ENCODE measurements around the gene MIAT.

MIAT gene

GRCh38 chr22:26648011-26648497 lies 9.3 kb upstream of the MIAT start:
- peak overlapping the region in 1 of 2 donors; percentile 14 for H3K4me3 ChIP-seq (ENCODE audit: low read length in 2 of 2)
- no CpG with 5 or more reads among the region's 17 CpGs for WGBS, 2 donors (ENCODE audit: extremely low coverage in 2 of 2, insufficient read length in 2 of 2, insufficient replicate concordance in 1 of 2)
- peak; percentile 81 for DNase-seq (ENCODE audit: low spot score)

GRCh38 chr22:26648528-26649388 lies 8.6 kb upstream of the MIAT start:
- H3K79me1 ChIP-seq (ENCODE audit: low read depth, low read length), result peaks cover 1% of the 10 kb centered on the region
- no peak overlapping the region for H3K4me2 ChIP-seq (ENCODE audit: insufficient read depth, low read length, poor library complexity, severe bottlenecking)
- peaks cover 0 to 14% (median 0%) of the 10 kb centered on the region in 3 experiments for H3K27me3 ChIP-seq (ENCODE audit: control insufficient read depth in 3 of 3, insufficient read depth in 3 of 3, low read depth in 1 of 3, low read length in 3 of 3)
- H3K23ac ChIP-seq (ENCODE audit: low read depth, low read length, poor library complexity), result no peak overlapping the region
- H2BK5ac ChIP-seq (ENCODE audit: low read length), result no peak overlapping the region
- no peak overlapping the region for H3K27ac ChIP-seq (replicated peaks; ENCODE audit: low read length)
- H3K4ac ChIP-seq (ENCODE audit: low read length), result no peak overlapping the region
- H2BK12ac ChIP-seq (ENCODE audit: low read length), result no peak overlapping the region
- H3K14ac ChIP-seq (ENCODE audit: low read length), result no peak overlapping the region
- H3K9me3 ChIP-seq (replicated peaks in 1 of 2; ENCODE audit: control insufficient read depth in 2 of 2, insufficient read depth in 1 of 2, low read depth in 1 of 2, low read length in 2 of 2), result no peaks in the 10 kb centered on the region
- no peak overlapping the region for H4K8ac ChIP-seq (ENCODE audit: low read depth, low read length)
- H4K91ac ChIP-seq (ENCODE audit: low read depth, low read length, poor library complexity), result no peak overlapping the region
- no peak overlapping the region for H2BK120ac ChIP-seq (ENCODE audit: low read depth, low read length)
- WGBS, 2 donors (ENCODE audit: extremely low coverage in 2 of 2, insufficient read length in 2 of 2, insufficient replicate concordance in 1 of 2), result no CpG with 5 or more reads among the region's 6 CpGs
- H3K4me1 ChIP-seq (ENCODE audit: control insufficient read depth in 2 of 2, insufficient read depth in 1 of 2, low read depth in 1 of 2, low read length in 2 of 2), result peaks cover 30 to 57% of the 10 kb centered on the region in 2 donors
- no peak overlapping the region for H3K18ac ChIP-seq (ENCODE audit: low read length)
- H2BK15ac ChIP-seq (ENCODE audit: low read length), result no peak overlapping the region
- H2AK5ac ChIP-seq (ENCODE audit: low read depth, low read length), result no peak overlapping the region
- H3K36me3 ChIP-seq (replicated peaks in 1 of 2; ENCODE audit: control insufficient read depth in 2 of 2, insufficient read depth in 2 of 2, low read length in 2 of 2), result no peaks in the 10 kb centered on the region
- H3K4me3 ChIP-seq (ENCODE audit: low read length in 2 of 2), result no peak overlapping the region
- no peak overlapping the region for H3K9ac ChIP-seq (ENCODE audit: low read depth, low read length, poor library complexity)
- no peak overlapping the region for H2AFZ ChIP-seq (ENCODE audit: low read length)
- DNase-seq (ENCODE audit: low spot score), result no peak

More at GRCh38 chr22:26648011-26648497, 9.3 kb upstream of the MIAT start:
- Histone ChIP-seq H3K23ac (ENCODE audit: low read depth, low read length, poor library complexity) (no peak overlapping the region), H3K14ac (ENCODE audit: low read length) (no peak overlapping the region), H3K27ac (replicated peaks; ENCODE audit: low read length) (no peak overlapping the region), H3K79me1 (ENCODE audit: low read depth, low read length) (peaks cover 1% of the 10 kb centered on the region), H3K4me2 (ENCODE audit: insufficient read depth, low read length, poor library complexity, severe bottlenecking) (peak overlapping the region; percentile 48), H4K91ac (ENCODE audit: low read depth, low read length, poor library complexity) (no peak overlapping the region), H3K36me3 (replicated peaks in 1 of 2; ENCODE audit: control insufficient read depth in 2 of 2, insufficient read depth in 2 of 2, low read length in 2 of 2) (no peaks in the 10 kb centered on the region), H3K27me3 (ENCODE audit: control insufficient read depth in 3 of 3, insufficient read depth in 3 of 3, low read depth in 1 of 3, low read length in 3 of 3) (peaks cover 0 to 12% (median 0%) of the 10 kb centered on the region in 3 experiments), H3K9ac (ENCODE audit: low read depth, low read length, poor library complexity) (peak overlapping the region; percentile 5), H3K4me1 (ENCODE audit: control insufficient read depth in 2 of 2, insufficient read depth in 1 of 2, low read depth in 1 of 2, low read length in 2 of 2) (peaks cover 30 to 64% of the 10 kb centered on the region in 2 donors), H2BK120ac (ENCODE audit: low read depth, low read length) (no peak overlapping the region), H2AFZ (ENCODE audit: low read length) (peak overlapping the region; percentile 65), H2AK5ac (ENCODE audit: low read depth, low read length) (peak overlapping the region; percentile 4), H2BK15ac (ENCODE audit: low read length) (peak overlapping the region; percentile 78), H3K18ac (ENCODE audit: low read length) (peak overlapping the region; percentile 94), H2BK5ac (ENCODE audit: low read length) (no peak overlapping the region), H2BK12ac (ENCODE audit: low read length) (no peak overlapping the region), H3K4ac (ENCODE audit: low read length) (no peak overlapping the region), H3K9me3 (replicated peaks in 1 of 2; ENCODE audit: control insufficient read depth in 2 of 2, insufficient read depth in 1 of 2, low read depth in 1 of 2, low read length in 2 of 2) (no peaks in the 10 kb centered on the region), H4K8ac (ENCODE audit: low read depth, low read length) (no peak overlapping the region)

- H3K4ac ChIP-seq (ENCODE audit: low read length), result no peak overlapping the region
- H3K18ac ChIP-seq (ENCODE audit: low read length), result peak overlapping the region; percentile 29
- no peak overlapping the region for H3K4me2 ChIP-seq (ENCODE audit: insufficient read depth, low read length, poor library complexity, severe bottlenecking)
- no peak overlapping the region for H2BK15ac ChIP-seq (ENCODE audit: low read length)
- peaks cover 0 to 14% (median 0%) of the 10 kb centered on the region in 3 experiments for H3K27me3 ChIP-seq (ENCODE audit: control insufficient read depth in 3 of 3, insufficient read depth in 3 of 3, low read depth in 1 of 3, low read length in 3 of 3)
- H2AK5ac ChIP-seq (ENCODE audit: low read depth, low read length), result peak overlapping the region; percentile 70
- no peak overlapping the region for H2AFZ ChIP-seq (ENCODE audit: low read length)
- H4K91ac ChIP-seq (ENCODE audit: low read depth, low read length, poor library complexity), result no peak overlapping the region
- no CpG with 5 or more reads among the region's 6 CpGs for WGBS, 2 donors (ENCODE audit: extremely low coverage in 2 of 2, insufficient read length in 2 of 2, insufficient replicate concordance in 1 of 2)
- peaks cover 1% of the 10 kb centered on the region for H3K79me1 ChIP-seq (ENCODE audit: low read depth, low read length)
- H2BK120ac ChIP-seq (ENCODE audit: low read depth, low read length), result no peak overlapping the region
- H3K36me3 ChIP-seq (replicated peaks in 1 of 2; ENCODE audit: control insufficient read depth in 2 of 2, insufficient read depth in 2 of 2, low read length in 2 of 2), result no peaks in the 10 kb centered on the region
- no peaks in the 10 kb centered on the region for H3K9me3 ChIP-seq (replicated peaks in 1 of 2; ENCODE audit: control insufficient read depth in 2 of 2, insufficient read depth in 1 of 2, low read depth in 1 of 2, low read length in 2 of 2)
- peaks cover 22 to 40% of the 10 kb centered on the region in 2 donors for H3K4me1 ChIP-seq (ENCODE audit: control insufficient read depth in 2 of 2, insufficient read depth in 1 of 2, low read depth in 1 of 2, low read length in 2 of 2)
- no peak overlapping the region for H3K14ac ChIP-seq (ENCODE audit: low read length)
- no peak overlapping the region for H2BK12ac ChIP-seq (ENCODE audit: low read length)
- H3K23ac ChIP-seq (ENCODE audit: low read depth, low read length, poor library complexity), result no peak overlapping the region
- no peak overlapping the region for H4K8ac ChIP-seq (ENCODE audit: low read depth, low read length)
- H2BK5ac ChIP-seq (ENCODE audit: low read length), result no peak overlapping the region
- DNase-seq (ENCODE audit: low spot score), result no peak
- H3K27ac ChIP-seq (replicated peaks; ENCODE audit: low read length), result no peak overlapping the region
- H3K9ac ChIP-seq (ENCODE audit: low read depth, low read length, poor library complexity), result no peak overlapping the region
- no peak overlapping the region for H3K4me3 ChIP-seq (ENCODE audit: low read length in 2 of 2)
These were observed 6.5 kb upstream of the MIAT start for GRCh38 chr22:26650722-26651421.

GRCh38 chr22:26651815-26652214 lies 5.6 kb upstream of the MIAT start:
- no peak overlapping the region for H3K18ac ChIP-seq (ENCODE audit: low read length)
- no peak for DNase-seq (ENCODE audit: low spot score)
- no peak overlapping the region for H4K8ac ChIP-seq (ENCODE audit: low read depth, low read length)
- H3K9me3 ChIP-seq (replicated peaks in 1 of 2; ENCODE audit: control insufficient read depth in 2 of 2, insufficient read depth in 1 of 2, low read depth in 1 of 2, low read length in 2 of 2), result no peaks in the 10 kb centered on the region
- no peak overlapping the region for H3K4me2 ChIP-seq (ENCODE audit: insufficient read depth, low read length, poor library complexity, severe bottlenecking)
- H2BK120ac ChIP-seq (ENCODE audit: low read depth, low read length), result no peak overlapping the region
- H3K27me3 ChIP-seq (ENCODE audit: control insufficient read depth in 3 of 3, insufficient read depth in 3 of 3, low read depth in 1 of 3, low read length in 3 of 3), result peaks cover 0 to 12% (median 0%) of the 10 kb centered on the region in 3 experiments
- H3K23ac ChIP-seq (ENCODE audit: low read depth, low read length, poor library complexity), result no peak overlapping the region
- no peak overlapping the region for H2BK5ac ChIP-seq (ENCODE audit: low read length)
- peak overlapping the region; percentile 54 for H2BK15ac ChIP-seq (ENCODE audit: low read length)
- H2AFZ ChIP-seq (ENCODE audit: low read length), result no peak overlapping the region
- no peak overlapping the region for H2BK12ac ChIP-seq (ENCODE audit: low read length)
- WGBS, 2 donors (ENCODE audit: extremely low coverage in 2 of 2, insufficient read length in 2 of 2, insufficient replicate concordance in 1 of 2), result no CpG with 5 or more reads among the region's 10 CpGs
- no peak overlapping the region for H3K9ac ChIP-seq (ENCODE audit: low read depth, low read length, poor library complexity)
- H3K4me1 ChIP-seq (ENCODE audit: control insufficient read depth in 2 of 2, insufficient read depth in 1 of 2, low read depth in 1 of 2, low read length in 2 of 2), result peaks cover 17 to 31% of the 10 kb centered on the region in 2 donors
- H4K91ac ChIP-seq (ENCODE audit: low read depth, low read length, poor library complexity), result no peak overlapping the region
- H3K4ac ChIP-seq (ENCODE audit: low read length), result no peak overlapping the region
- no peak overlapping the region for H3K4me3 ChIP-seq (ENCODE audit: low read length in 2 of 2)
- H3K14ac ChIP-seq (ENCODE audit: low read length), result no peak overlapping the region
- no peak overlapping the region for H2AK5ac ChIP-seq (ENCODE audit: low read depth, low read length)
- no peak overlapping the region for H3K27ac ChIP-seq (replicated peaks; ENCODE audit: low read length)
- H3K36me3 ChIP-seq (replicated peaks in 1 of 2; ENCODE audit: control insufficient read depth in 2 of 2, insufficient read depth in 2 of 2, low read length in 2 of 2), result no peaks in the 10 kb centered on the region
- no peaks in the 10 kb centered on the region for H3K79me1 ChIP-seq (ENCODE audit: low read depth, low read length)

Data from neuronal stem cell (in vitro differentiated cells).